ENCODE data around the gene SLC13A5.

Gene SLC13A5

GRCh38 chr17:6637458-6637840, 75.7 kb downstream of the SLC13A5 start:
- TF ChIP-seq CTCF (IDR thresholded peaks at IDR 0.05) = no peak

DNA sequence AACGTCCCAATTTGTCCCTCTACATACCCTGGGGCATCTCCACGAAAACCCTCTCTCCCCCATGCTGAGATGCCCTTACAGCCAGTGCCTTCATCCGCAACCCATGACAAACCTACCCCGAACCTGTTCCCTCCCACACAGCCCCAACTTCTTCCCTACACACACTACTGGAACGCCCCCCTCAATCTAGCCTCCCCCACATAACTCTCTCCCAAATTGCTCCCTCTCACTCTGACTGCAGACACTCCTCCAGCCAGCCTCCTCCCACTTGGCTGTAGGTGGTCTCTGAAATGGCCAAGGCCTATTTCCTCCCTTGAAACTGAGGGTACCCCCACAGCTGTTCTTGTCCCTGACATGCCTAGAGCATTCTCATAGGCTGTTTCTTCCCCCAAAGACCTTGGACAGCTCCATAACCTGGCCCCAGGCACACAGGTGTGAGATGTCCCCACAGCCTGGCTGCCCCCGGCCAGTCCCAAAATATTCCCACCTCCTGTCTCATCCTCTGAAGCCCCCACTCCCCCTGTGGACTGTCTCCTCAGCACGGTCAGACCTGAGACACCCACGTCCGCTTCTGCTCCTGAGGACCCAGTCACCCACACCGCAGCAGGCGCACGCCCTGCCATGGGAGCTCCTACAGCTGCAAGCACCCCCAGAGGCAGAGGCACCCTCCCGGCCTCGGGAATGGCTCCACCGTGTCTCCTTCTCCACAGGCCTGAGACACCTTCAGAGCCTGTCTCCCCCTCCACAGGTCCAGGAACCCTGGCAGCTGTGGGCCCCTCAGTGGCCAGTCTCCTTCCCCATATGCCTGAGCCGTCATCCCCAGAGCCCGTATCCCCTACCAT, 76.3 kb downstream of the SLC13A5 start:
- no peak for TF ChIP-seq CTCF (IDR thresholded peaks at IDR 0.05)
- H3K27ac ChIP-seq = no peak overlapping the region

More at GRCh38 chr17:6637458-6637840, 75.7 kb downstream of the SLC13A5 start:
- no peak overlapping the region for H3K4me3 ChIP-seq (ENCODE audit: low read depth in 1 of 2, low read length in 1 of 2)
- H3K27ac ChIP-seq = no peak overlapping the region
- H3K9me3 ChIP-seq = no peaks in the 10 kb centered on the region
- peaks cover 22 to 24% of the 10 kb centered on the region in 2 experiments for H3K4me1 ChIP-seq (ENCODE audit: control insufficient read depth in 1 of 2, insufficient read depth in 1 of 2, low read depth in 1 of 2, low read length in 1 of 2)
- H3K27me3 ChIP-seq = no peaks in the 10 kb centered on the region
- H3K36me3 ChIP-seq = peaks cover 23% of the 10 kb centered on the region

GRCh38 chr17:6636105-6636504, 77.1 kb downstream of the SLC13A5 start:
- Histone ChIP-seq H3K27me3 (no peaks in the 10 kb centered on the region), H3K27ac (no peak overlapping the region), H3K9me3 (no peaks in the 10 kb centered on the region), H3K4me1 (ENCODE audit: control insufficient read depth in 1 of 2, insufficient read depth in 1 of 2, low read depth in 1 of 2, low read length in 1 of 2) (peaks cover 14 to 15% of the 10 kb centered on the region in 2 experiments), H3K4me3 (ENCODE audit: low read depth in 1 of 2, low read length in 1 of 2) (no peak overlapping the region), H3K36me3 (peaks cover 32% of the 10 kb centered on the region)
- no peak for TF ChIP-seq CTCF (IDR thresholded peaks at IDR 0.05)

More for the DNA sequence above, 76.3 kb downstream of the SLC13A5 start:
- Histone ChIP-seq H3K27me3 (no peaks in the 10 kb centered on the region), H3K36me3 (peaks cover 25% of the 10 kb centered on the region), H3K4me1 (ENCODE audit: control insufficient read depth in 1 of 2, insufficient read depth in 1 of 2, low read depth in 1 of 2, low read length in 1 of 2) (peaks cover 21 to 22% of the 10 kb centered on the region in 2 experiments), H3K4me3 (ENCODE audit: low read depth in 1 of 2, low read length in 1 of 2) (no peak overlapping the region), H3K9me3 (no peaks in the 10 kb centered on the region)

Data from neutrophil (primary cell).